ENCODE measurements around the gene MED25. TPM values are rescaled to one million over a fixed set of nuclear protein-coding genes. Genes with fewer than 3 reads are reported as not detected.
A peak's percentile ranks its signal among the peaks of the same experiment; 100 is the strongest.

Gene MED25
- total and polyA plus RNA-seq, 2 donors, result 16.7 to 42.9 TPM

DNA sequence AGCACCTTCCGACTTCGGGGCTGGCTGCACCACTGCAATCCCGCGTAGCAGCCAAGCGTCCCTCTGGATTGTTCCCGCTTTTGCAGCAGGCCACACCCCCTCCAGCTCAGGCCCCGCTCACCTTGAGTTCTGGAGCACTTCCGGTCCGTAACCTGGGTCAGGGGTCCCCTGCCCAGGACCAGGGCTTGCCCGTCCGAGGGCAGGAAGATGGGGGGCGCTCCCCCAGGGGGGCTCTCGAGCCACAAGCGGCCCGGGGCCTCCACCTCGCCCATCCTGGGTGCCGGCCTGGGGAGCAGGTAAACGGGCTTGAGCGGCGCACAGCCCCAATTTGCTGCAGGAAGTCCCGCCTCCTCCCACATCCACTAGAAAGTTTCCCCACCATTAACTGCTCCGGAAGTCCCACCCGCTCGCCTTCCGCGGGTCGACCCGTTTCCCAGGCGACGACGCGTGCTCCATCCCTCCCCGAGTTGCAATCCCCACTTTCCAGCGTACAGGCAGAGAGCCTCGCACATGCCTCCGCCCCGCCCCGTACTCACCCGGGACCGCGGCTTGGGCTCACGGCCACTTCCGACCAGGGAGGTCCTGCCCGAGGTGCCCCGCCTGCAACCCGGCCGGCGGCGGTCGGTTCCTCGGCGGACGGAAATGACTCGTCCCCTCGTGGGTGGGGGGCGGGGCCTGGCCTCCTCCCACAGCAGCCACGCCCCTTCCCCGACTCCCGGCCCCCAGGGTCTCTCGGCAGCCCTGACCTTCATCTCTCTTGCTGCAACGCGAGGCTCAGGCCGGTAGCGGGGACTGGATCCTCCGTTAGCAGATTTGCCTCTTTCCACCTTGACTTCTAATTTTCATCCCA is 49.1 kb downstream of the MED25 start, which contains the start of gene PNKP:
TSS of gene PNKP (minus strand) at position 644 of the 850 bp plus-strand sequence. CDS start at position 272, 372 bp downstream.
- no peaks in the 10 kb centered on the region for H3K4me1 ChIP-seq (ENCODE audit: insufficient read depth)
- H3K4me3 ChIP-seq (ENCODE audit: low read depth, low read length), result peak within 1 kb of the TSS; percentile 81
- H3K36me3 ChIP-seq (ENCODE audit: insufficient read depth), result no peaks in the 10 kb centered on the region
- under 1% methylated on average over 65 of the region's 65 CpGs for WGBS
- peak within 1 kb of the TSS; percentile 97 for H3K27ac ChIP-seq (ENCODE audit: low read depth)
- peak; percentile 86 for DNase-seq (ENCODE audit: extremely low spot score)

DNA sequence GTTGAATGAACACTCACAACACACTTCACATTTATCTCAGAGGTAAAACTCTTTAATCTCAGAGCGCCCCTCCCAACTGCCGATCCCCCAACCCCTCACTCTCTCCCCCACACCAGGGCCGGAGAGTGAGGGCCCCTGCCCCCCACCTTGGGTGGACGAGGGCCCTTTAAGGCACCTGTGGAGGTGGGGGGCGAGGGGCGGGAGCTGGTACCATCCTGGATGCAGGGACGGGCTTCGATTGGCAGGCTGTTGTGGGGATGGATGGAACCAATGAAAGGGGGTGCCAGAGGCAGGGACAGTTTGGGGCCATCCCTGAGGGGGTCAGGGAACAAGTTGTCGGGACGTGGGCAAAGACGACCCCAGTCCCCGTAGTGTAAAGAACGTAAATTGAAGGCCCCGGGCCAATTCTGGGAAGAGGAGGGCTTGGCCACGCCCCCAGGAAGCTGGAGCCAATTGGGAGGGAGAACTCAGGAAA is 51.0 kb downstream of the MED25 start:
- 2% methylated on average over 15 of the region's 15 CpGs for WGBS
- no peak for DNase-seq (ENCODE audit: extremely low spot score)
- H3K4me1 ChIP-seq (ENCODE audit: insufficient read depth), result no peaks in the 10 kb centered on the region
- H3K27ac ChIP-seq (ENCODE audit: low read depth), result peak overlapping the region; percentile 48
- no peaks in the 10 kb centered on the region for H3K36me3 ChIP-seq (ENCODE audit: insufficient read depth)
- peak overlapping the region; percentile 16 for H3K4me3 ChIP-seq (ENCODE audit: low read depth, low read length)

DNA sequence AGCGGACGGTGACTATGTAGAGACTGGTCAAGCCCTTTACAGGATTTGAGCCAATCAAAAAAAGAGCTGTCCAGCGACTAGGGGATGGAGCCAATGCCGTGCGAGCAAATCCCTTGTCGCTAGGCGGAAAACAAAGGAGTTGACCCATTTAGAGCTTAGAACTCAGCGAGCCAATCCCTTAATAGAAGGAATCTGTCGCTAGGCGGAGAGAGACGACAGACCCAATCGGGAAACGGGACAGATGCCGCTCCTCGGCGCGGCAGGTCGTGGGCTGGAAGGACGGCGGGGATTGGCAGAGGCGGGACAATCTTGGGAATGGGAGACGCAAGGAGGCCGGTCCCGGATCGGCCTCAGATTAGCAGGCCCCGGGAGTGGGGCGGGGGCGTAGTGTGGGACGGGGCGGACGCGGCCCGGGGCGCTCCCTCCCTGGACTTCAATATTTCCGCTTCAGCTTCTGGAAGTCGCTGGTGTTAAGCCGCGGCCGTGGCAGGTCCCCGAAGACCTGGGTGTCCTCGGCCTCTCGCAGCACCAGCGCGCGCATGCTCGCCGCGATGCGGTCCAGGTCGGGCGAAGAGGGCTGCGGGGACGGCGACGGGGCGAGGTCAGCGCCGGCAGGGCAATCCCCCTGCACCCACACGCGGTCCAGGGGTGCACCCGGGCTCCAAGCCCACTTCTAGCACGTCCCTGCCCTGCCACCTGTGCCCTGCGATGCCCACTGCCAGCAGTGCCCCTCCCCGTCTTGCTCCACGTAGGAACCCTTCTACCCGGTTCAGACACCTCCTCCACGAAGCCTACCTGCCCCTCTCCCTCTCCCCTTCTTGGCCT is 51.6 kb downstream of the MED25 start:
- no peaks in the 10 kb centered on the region for H3K36me3 ChIP-seq (ENCODE audit: insufficient read depth)
- peak overlapping the region; percentile 57 for H3K27ac ChIP-seq (ENCODE audit: low read depth)
- peak overlapping the region; percentile 37 for H3K4me3 ChIP-seq (ENCODE audit: low read depth, low read length)
- no peaks in the 10 kb centered on the region for H3K4me1 ChIP-seq (ENCODE audit: insufficient read depth)
- peak; percentile 100 for DNase-seq (ENCODE audit: extremely low spot score)
- under 1% methylated on average over 67 of the region's 67 CpGs for WGBS

DNA sequence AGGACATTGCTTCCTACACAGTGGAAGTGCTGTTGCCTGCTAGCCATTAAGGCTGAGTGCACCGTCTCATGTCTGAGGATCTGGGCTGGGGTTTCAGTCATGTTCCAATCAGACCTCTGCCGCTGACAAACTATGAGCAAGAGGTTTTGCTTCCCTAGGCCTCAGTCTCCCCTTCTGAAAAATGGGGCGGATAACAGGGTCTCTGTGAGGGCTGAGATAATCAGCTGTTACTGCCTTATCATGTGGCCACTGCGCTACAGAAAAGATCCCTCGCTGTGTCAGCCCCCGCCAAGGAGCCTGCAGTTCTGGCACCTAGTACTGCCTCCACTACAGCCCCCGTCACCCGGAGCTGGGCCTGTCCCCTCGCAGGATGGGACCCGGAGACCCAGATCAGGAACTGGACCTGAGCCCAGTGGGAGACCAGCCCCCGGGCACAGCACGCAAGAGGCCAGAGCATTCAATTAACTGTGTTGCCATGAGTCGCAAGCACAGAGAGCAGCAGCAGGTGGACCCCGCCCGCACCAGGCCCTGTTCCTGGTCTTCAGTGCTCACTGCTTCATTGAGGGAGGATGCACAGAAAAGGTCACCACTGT is 52.3 kb downstream of the MED25 start:
- no peaks in the 10 kb centered on the region for H3K4me1 ChIP-seq (ENCODE audit: insufficient read depth)
- no peak for DNase-seq (ENCODE audit: extremely low spot score)
- 81% methylated on average over 15 of the region's 15 CpGs for WGBS
- H3K27ac ChIP-seq (ENCODE audit: low read depth), result peak overlapping the region; percentile 57
- H3K4me3 ChIP-seq (ENCODE audit: low read depth, low read length), result peak overlapping the region; percentile 37
- H3K36me3 ChIP-seq (ENCODE audit: insufficient read depth), result no peaks in the 10 kb centered on the region

DNA sequence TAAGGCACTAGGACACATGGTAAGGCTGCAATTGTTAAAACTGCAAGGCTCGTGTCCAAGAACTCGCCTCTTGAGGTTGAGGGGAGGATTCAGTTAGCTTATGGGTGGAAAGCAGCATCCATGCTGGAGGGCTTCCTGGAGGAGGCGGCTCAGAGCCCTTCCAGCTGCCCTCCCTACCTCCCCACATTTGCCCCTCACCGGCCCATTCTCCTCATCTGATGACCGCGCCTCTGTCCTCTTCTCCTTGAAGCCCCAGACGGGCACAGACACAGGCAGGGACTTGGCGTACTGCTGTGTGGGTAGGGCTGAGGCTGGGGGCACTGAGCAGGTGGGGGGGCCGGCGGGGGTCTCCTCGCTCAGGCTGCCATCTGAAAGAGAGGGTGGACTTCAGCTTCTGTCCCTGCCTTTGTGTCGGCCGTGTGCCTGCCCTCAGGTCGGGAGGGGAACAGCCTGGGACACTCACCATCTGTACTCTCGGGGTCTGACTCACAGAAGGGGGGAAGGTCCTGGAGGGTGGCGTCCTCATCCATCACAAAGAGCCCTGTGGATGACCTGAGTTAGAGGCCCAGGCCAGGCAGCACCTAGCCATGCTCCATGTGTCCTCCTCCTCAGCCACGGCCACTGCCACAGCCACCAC is 53.4 kb downstream of the MED25 start:
- DNase-seq (ENCODE audit: extremely low spot score), result no peak
- H3K36me3 ChIP-seq (ENCODE audit: insufficient read depth), result no peaks in the 10 kb centered on the region
- no peak overlapping the region for H3K4me3 ChIP-seq (ENCODE audit: low read depth, low read length)
- 87% methylated on average over 17 of the region's 17 CpGs for WGBS
- no peaks in the 10 kb centered on the region for H3K4me1 ChIP-seq (ENCODE audit: insufficient read depth)
- H3K27ac ChIP-seq (ENCODE audit: low read depth), result no peak overlapping the region

DNA sequence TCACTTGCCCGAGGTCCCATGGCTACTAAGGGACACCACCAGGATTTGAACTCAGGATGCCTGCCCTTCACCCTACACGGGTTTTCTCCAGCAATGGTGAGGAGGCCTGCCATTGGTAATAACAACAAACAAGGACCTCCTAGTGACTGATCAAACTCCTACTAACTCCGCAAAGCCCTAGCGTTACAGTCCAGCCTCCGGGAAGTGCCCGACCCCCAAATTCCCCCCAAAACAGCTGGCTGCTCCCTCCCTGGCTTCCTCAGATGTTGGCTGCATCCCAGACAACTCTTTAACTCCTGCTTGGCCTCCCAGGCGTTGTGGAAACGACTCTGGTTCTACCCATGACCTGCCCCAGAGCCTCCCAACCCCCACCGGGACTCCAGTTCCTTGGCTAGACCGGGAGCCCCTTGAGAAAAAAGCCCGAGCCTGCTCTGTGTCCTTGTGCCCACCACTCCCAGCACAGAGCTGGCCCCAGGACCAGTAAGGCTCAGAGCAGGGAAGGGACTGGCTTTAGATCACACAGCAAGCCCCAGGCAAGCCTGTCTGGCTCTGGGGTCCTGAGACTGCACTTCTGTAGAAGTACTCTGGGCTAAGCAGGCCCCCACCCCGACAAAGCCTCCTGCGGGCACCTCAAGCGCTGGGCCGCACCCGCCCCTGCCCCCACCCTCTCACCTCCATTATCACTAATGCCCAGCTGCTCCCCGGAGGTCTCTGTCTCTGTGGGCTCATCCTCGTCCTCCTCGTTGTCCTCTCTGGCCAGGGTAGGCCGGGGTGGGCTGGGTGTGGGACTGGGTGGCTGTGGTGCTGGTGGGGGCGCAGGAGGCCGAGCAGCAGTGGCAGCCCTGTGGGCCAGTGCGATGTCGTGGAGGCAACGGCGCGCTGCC is 54.4 kb downstream of the MED25 start:
- Histone ChIP-seq H3K27ac (ENCODE audit: low read depth) (no peak overlapping the region), H3K36me3 (ENCODE audit: insufficient read depth) (no peaks in the 10 kb centered on the region), H3K4me1 (ENCODE audit: insufficient read depth) (no peaks in the 10 kb centered on the region), H3K4me3 (ENCODE audit: low read depth, low read length) (no peak overlapping the region)
- no peak for DNase-seq (ENCODE audit: extremely low spot score)
- WGBS, result 83% methylated on average over 27 of the region's 27 CpGs

DNA sequence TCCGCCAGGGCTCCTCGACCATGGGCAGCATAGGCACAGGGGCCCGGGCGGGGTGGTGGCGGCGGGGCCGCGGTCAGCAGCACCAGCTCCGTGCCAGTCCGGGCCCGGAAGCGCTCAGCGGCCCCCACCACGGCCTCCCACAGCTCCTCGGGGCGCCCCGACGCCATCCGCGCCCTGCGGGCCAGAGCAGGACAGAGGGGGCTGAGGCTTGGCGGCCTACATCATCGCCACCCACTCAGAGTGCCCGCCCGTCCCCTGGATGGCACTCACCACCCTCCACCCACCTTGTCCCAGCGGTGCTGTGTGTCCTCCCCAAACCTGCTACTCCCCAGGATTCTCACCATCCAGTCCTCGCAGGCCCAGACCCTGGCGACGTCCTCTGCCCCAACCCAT is 55.0 kb downstream of the MED25 start:
- 93% methylated on average over 29 of the region's 29 CpGs for WGBS
- no peak for DNase-seq (ENCODE audit: extremely low spot score)
- no peaks in the 10 kb centered on the region for H3K36me3 ChIP-seq (ENCODE audit: insufficient read depth)
- no peaks in the 10 kb centered on the region for H3K4me1 ChIP-seq (ENCODE audit: insufficient read depth)
- no peak overlapping the region for H3K27ac ChIP-seq (ENCODE audit: low read depth)
- no peak overlapping the region for H3K4me3 ChIP-seq (ENCODE audit: low read depth, low read length)

DNA sequence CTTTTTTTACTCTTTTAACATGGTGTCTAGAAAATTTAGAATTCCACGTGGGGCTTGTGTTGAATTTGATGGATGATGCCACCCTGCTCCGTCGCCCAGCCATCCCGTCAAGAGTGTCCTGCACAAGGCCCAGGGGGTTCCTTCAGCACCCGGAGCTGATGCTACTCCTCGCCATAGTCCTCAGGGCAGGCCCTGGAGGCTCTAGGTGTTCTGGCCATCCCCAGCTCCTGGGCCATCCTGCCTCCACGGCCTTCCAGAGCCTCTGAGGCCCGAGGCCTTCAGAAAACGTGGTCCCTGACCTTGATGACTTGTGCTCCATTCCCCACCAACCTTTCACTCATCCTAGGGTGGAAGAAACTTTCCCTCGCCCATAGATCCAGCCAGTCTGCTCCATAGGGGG is 55.7 kb downstream of the MED25 start:
- DNase-seq (ENCODE audit: extremely low spot score), result no peak
- Histone ChIP-seq H3K36me3 (ENCODE audit: insufficient read depth) (no peaks in the 10 kb centered on the region), H3K4me3 (ENCODE audit: low read depth, low read length) (no peak overlapping the region), H3K4me1 (ENCODE audit: insufficient read depth) (no peaks in the 10 kb centered on the region), H3K27ac (ENCODE audit: low read depth) (no peak overlapping the region)
- 90% methylated on average over 10 of the region's 10 CpGs for WGBS

DNA sequence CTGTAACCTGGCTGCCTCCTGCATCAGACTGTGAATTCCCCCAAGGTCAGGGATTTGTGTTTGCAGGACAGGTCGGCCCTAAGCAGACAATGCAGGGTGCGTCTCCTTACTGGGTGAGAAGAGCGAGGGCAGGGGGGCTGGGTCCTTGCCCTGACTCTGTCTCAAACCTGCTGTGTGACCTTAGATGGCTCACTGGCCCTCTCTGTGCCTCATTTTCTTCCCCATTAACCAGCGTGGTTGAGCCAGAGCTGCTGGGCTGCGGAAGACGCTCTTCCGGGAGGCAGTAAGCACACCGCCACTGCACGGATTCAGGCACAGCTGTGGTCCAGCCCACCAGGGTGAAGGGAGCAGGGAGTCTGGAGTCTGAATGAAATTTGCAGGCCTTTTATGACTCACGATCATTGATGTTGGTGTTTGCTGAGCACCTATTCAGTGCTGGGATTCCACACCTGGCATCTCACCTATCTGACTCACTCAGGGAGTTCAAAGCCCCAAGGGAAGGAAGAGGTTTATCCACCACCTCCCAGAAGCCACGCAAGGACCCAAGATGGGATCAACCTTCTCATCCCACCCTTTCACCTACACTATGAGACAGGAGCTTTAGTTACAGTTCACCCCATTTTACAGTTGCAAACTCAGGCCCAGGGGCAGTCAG is 56.5 kb downstream of the MED25 start:
- Histone ChIP-seq H3K36me3 (ENCODE audit: insufficient read depth) (no peaks in the 10 kb centered on the region), H3K27ac (ENCODE audit: low read depth) (no peak overlapping the region), H3K4me3 (ENCODE audit: low read depth, low read length) (no peak overlapping the region), H3K4me1 (ENCODE audit: insufficient read depth) (no peaks in the 10 kb centered on the region)
- WGBS, result 94% methylated on average over 11 of the region's 11 CpGs
- no peak for DNase-seq (ENCODE audit: extremely low spot score)

DNA sequence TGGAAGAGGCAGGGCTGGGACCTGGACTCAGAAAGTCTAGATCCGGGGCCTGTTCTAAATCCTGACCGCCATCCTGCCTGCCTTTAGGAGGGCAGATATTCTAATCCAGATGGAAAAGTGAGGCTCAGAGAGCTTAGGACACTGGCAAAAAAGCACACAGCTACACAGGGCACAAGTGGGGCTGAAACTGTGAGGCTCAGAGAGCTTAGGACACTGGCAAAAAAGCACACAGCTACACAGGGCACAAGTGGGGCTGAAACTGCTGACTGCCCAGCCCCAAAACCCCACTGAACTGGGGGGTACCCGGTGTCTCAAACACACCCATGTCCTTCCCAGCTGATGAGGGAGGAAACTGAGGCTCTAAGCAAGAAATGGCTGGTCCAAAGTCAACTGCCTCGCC is 57.1 kb downstream of the MED25 start:
- no peak for DNase-seq (ENCODE audit: extremely low spot score)
- Histone ChIP-seq H3K27ac (ENCODE audit: low read depth) (no peak overlapping the region), H3K4me3 (ENCODE audit: low read depth, low read length) (no peak overlapping the region), H3K36me3 (ENCODE audit: insufficient read depth) (no peaks in the 10 kb centered on the region), H3K4me1 (ENCODE audit: insufficient read depth) (no peaks in the 10 kb centered on the region)
- WGBS, result 88% methylated on average over 4 of the region's 4 CpGs

DNA sequence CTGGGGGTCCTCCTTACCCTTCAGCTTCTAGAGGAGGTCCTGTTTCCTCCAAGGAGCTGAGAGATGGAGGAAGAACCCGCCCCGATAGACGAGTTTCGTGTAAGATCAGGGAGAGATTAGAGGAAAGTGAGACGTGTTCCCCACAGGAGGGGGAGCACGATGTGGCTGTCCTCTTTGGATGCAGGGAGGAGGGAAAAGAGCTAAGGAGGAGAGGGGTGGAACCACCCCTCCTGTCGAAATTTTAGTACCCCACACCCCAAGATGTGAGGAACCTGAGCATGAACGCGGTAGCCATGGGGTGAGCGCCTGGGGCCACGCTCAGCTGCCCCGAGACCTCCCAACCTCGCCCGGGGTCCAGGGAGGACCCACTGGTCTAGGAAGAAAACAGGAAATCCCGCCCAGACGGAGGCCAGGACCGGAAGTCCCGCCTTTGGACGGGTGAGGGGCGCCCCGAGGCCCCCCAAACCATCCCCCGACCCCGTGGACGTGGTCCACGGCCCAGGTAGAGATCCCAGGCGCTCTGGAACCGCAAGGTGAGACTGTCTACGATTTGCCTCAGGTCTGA is 57.9 kb downstream of the MED25 start:
- under 1% methylated on average over 28 of the region's 28 CpGs for WGBS
- H3K27ac ChIP-seq (ENCODE audit: low read depth), result peak overlapping the region; percentile 76
- no peaks in the 10 kb centered on the region for H3K4me1 ChIP-seq (ENCODE audit: insufficient read depth)
- H3K36me3 ChIP-seq (ENCODE audit: insufficient read depth), result no peaks in the 10 kb centered on the region
- peak overlapping the region; percentile 59 for H3K4me3 ChIP-seq (ENCODE audit: low read depth, low read length)
- no peak for DNase-seq (ENCODE audit: extremely low spot score)
